GM12878 (cell line): ENCODE data around the gene CCIN. TPM values are rescaled to one million over a fixed set of nuclear protein-coding genes. Genes with fewer than 3 reads are reported as not detected.

Experiments used
- ASH2L ChIP-seq: fragments of 300-600, 200-600 bp; sonication (generic); IDR thresholded peaks from 2 replicates; pipeline ENCODE4 v1.6.1; 2017; ENCODE audit warnings: low read depth, mild to moderate bottlenecking, borderline replicate concordance
- ATF3 ChIP-seq: IDR thresholded peaks from 2 replicates; pipeline ENCODE4 v1.6.1; 2011; ENCODE audit warnings: low read depth, mild to moderate bottlenecking, low read length, moderate library complexity, borderline replicate concordance; ENCODE audit errors: extremely low read depth
- CTCF ChIP-seq, 3 experiments: IDR thresholded peaks in 2 of 3; conservative IDR thresholded peaks in 1 of 3; 2 replicates each; pipeline ENCODE4 v1.5.1; 2011; ENCODE audit warnings: low read depth in 3 of 3, low read length in 3 of 3, mild to moderate bottlenecking in 3 of 3, control low read depth in 2 of 3, moderate library complexity in 2 of 3, inconsistent platforms in 1 of 3, mixed read lengths in 1 of 3; ENCODE audit not compliant: control insufficient read depth in 2 of 3, insufficient read depth in 1 of 3; ENCODE audit errors: extremely low read depth in 1 of 3
- E2F4 ChIP-seq: IDR thresholded peaks from 2 replicates; pipeline ENCODE4 v1.6.1; 2012; ENCODE audit warnings: low read depth, low read length, improper control_type of control experiment
- HDAC2 ChIP-seq: fragments of 200-600 bp; sonication (generic); IDR thresholded peaks from 2 replicates; pipeline ENCODE4 v1.6.1; 2017
- HDAC6 ChIP-seq: fragments of 200-600 bp; sonication (generic); IDR thresholded peaks from one replicate; pipeline ENCODE4 v1.8.0; 2017; ENCODE audit warnings: antibody characterized with exemption; ENCODE audit not compliant: unreplicated experiment
- IKZF1 ChIP-seq: fragments of 450-650 bp; conservative IDR thresholded peaks from 2 replicates; pipeline ENCODE4 v1.6.1; 2017; ENCODE audit warnings: antibody characterized with exemption, mild to moderate bottlenecking
- IRF3 ChIP-seq: fragments of 450-650 bp; IDR thresholded peaks from 2 replicates; pipeline ENCODE4 v1.6.1; 2014; ENCODE audit warnings: mild to moderate bottlenecking
- MAX ChIP-seq: IDR thresholded peaks from 2 replicates; pipeline ENCODE4 v1.6.1; 2012; ENCODE audit warnings: low read depth, low read length, improper control_type of control experiment
- MXI1 ChIP-seq: fragments of 150-350 bp; IDR thresholded peaks from 2 replicates; pipeline ENCODE4 v1.6.1; 2011; ENCODE audit warnings: low read depth, mild to moderate bottlenecking, inconsistent platforms, low read length, improper control_type of control experiment
- POLR2A ChIP-seq: IDR thresholded peaks from 2 replicates; pipeline ENCODE4 v1.6.1; 2011; ENCODE audit warnings: low read depth, mild to moderate bottlenecking, low read length
- RAD21 ChIP-seq: IDR thresholded peaks from 2 replicates; pipeline ENCODE4 v1.6.1; 2011; ENCODE audit warnings: mild to moderate bottlenecking, low read depth, low read length, moderate library complexity; ENCODE audit not compliant: insufficient read depth
- SMARCA5 ChIP-seq: fragments of 450-650 bp; IDR thresholded peaks from 2 replicates; pipeline ENCODE4 v1.6.1; 2017; ENCODE audit warnings: mild to moderate bottlenecking
- TAF1 ChIP-seq: IDR thresholded peaks from 2 replicates; pipeline ENCODE4 v1.6.1; 2011; ENCODE audit warnings: mild to moderate bottlenecking, low read depth, low read length, borderline replicate concordance
- TBL1XR1 ChIP-seq: IDR thresholded peaks from 2 replicates; pipeline ENCODE4 v1.6.1; 2012; ENCODE audit warnings: low read depth, low read length, improper control_type of control experiment
- TCF3 ChIP-seq: IDR thresholded peaks from 2 replicates; pipeline ENCODE4 v1.6.1; 2012; ENCODE audit warnings: low read depth, mild to moderate bottlenecking, low read length, borderline replicate concordance; ENCODE audit not compliant: insufficient read depth
- ZBTB11 ChIP-seq: fragments of 450-650 bp; formaldehyde crosslinking; IDR thresholded peaks from 2 replicates; pipeline ENCODE4 v1.5.0; 2022; ENCODE audit warnings: mild to moderate bottlenecking, missing genetic modification characterization
- polyA plus RNA-seq, 11 experiments: library from polyadenylated mRNA; depleted of rRNA in 4 of 11; unstranded in 6 of 11; stranded (reverse) in 5 of 11; fragments of >200 nt; fragmentation: Nextera tagmentation in 4 of 11; fragmentation: Illumina TruSeq in 1 of 11; extraction: Ambion mirVana in 4 of 11; extraction: Trizol in 1 of 11; gene quantifications; 1 replicate in 1 of 11; 2 replicates in 10 of 11; pipeline versions ENCODE4 v1.2.1 to v1.2.3, GENCODE V29; 2011 to 2016; ENCODE audit warnings: inconsistent platforms in 2 of 11, missing spikeins in 2 of 11, low read depth in 1 of 11
- total RNA-seq, 4 experiments: library from RNA; depleted of rRNA in 3 of 4; stranded (reverse); fragments of >200 nt in 3 of 4; fragmentation: Illumina TruSeq in 1 of 4; extraction: Trizol in 1 of 4; gene quantifications; 2 replicates each; pipeline versions ENCODE4 v1.2.1 to v1.2.3, GENCODE V29; 2013 to 2021

Gene CCIN
- total and polyA plus RNA-seq, 10 of the 15 experiments (the other 5 are each of a cell fraction or from before 2014, with no cell fraction given): not detected

GRCh38 chr9:36190388-36191289 is 21.5 kb downstream of the CCIN start, which contains the start of gene CLTA (continued):
- TF ChIP-seq ASH2L (0 out of 2 replicates have a peak, but pooled peaks have one; percentile 47), IKZF1 (peak; percentile 76), POLR2A (peak; percentile 100), SMARCA5 (peak; percentile 59), HDAC2 (0 out of 2 replicates have a peak, but pooled peaks have one; percentile 44), ZBTB11 (CRISPR knock-in tag) (peak; percentile 50; the same call in 1 of the 2 replicates), ATF3 (no peak), TAF1 (peak; percentile 94), MXI1 (0 out of 2 replicates have a peak, but pooled peaks have one; percentile 89), TCF3 (peak; percentile 49; the same call in 1 of the 2 replicates), E2F4 (peak; percentile 63; the same call in 1 of the 2 replicates), CTCF (IDR thresholded peaks at IDR 0.05 in 2 of 3, conservative IDR thresholded peaks at IDR 0.05 in 1 of 3; ENCODE audit: control insufficient read depth in 2 of 3, extremely low read depth in 1 of 3, insufficient read depth in 1 of 3, low read depth in 3 of 3, low read length in 3 of 3) (peak; percentile 43 to 49 (median 46); a peak in 5 of 6 replicates), RAD21 (0 out of 2 replicates have a peak, but pooled peaks have one; percentile 13), HDAC6 (peak; percentile 85), IRF3 (peak; percentile 63), TBL1XR1 (0 out of 2 replicates have a peak, but pooled peaks have one; percentile 25), MAX (peak; percentile 71)
